Stimulated activated naive CD4-positive, alpha-beta T cell (primary cell): Measurements from ENCODE around the gene VWCE.
"Not testable (repeated sequence)": the region's sequence is repeated elsewhere in the genome, so short reads cannot be mapped to it uniquely, and the experiment has no call there.

Experiments used
- DNase-seq, 6 experiments: peaks; one replicate each; lab custom pipeline; 2025; lab: John Stamatoyannopoulos, UW

Gene VWCE

GRCh38 chr11:61254403-61255025 is 40.6 kb downstream of the VWCE start:
- peak; percentile 4 to 51 (median 24) for DNase-seq

GRCh38 chr11:61252332-61252731 is 42.8 kb downstream of the VWCE start:
- DNase-seq = not testable (repeated sequence)

- DNase-seq = not testable (repeated sequence)
Observed at GRCh38 chr11:61250796-61251765, 44.0 kb downstream of the VWCE start.

GRCh38 chr11:61249201-61249600 is 45.9 kb downstream of the VWCE start:
- not testable (repeated sequence) for DNase-seq

GRCh38 chr11:61248071-61248470 is 47.0 kb downstream of the VWCE start:
- DNase-seq = not testable (repeated sequence)

- DNase-seq = not testable (repeated sequence)
Observed at GRCh38 chr11:61245284-61245964, 49.7 kb downstream of the VWCE start.

- not testable (repeated sequence) for DNase-seq
Observed at GRCh38 chr11:61241526-61241925, 53.6 kb downstream of the VWCE start.

- not testable (repeated sequence) for DNase-seq
Observed at GRCh38 chr11:61240875-61241274, 54.2 kb downstream of the VWCE start, which contains the start of gene PGA5. Gene PGA5 (plus strand): TSS chr11:61241175. CDS start chr11:61241227, 52 bp downstream.

GRCh38 chr11:61240288-61240687 is 54.8 kb downstream of the VWCE start:
- DNase-seq = not testable (repeated sequence)

GRCh38 chr11:61237130-61237529 is 58.0 kb downstream of the VWCE start:
- not testable (repeated sequence) for DNase-seq

- not testable (repeated sequence) for DNase-seq
Observed at GRCh38 chr11:61232548-61233145, 62.5 kb downstream of the VWCE start.

GRCh38 chr11:61231585-61231984 is 63.5 kb downstream of the VWCE start:
- not testable (repeated sequence) for DNase-seq

GRCh38 chr11:61231033-61231432 is 64.1 kb downstream of the VWCE start:
- not testable (repeated sequence) for DNase-seq

- DNase-seq = not testable (repeated sequence)
Observed at GRCh38 chr11:61229458-61229857, 65.7 kb downstream of the VWCE start.

GRCh38 chr11:61226457-61227137 is 68.5 kb downstream of the VWCE start:
- not testable (repeated sequence) for DNase-seq

GRCh38 chr11:61222692-61223091 is 72.4 kb downstream of the VWCE start:
- not testable (repeated sequence) for DNase-seq

GRCh38 chr11:61222047-61222446 is 73.1 kb downstream of the VWCE start, which contains the start of gene PGA4:
Gene PGA4 (plus strand): TSS chr11:61222347. CDS start chr11:61222401, 54 bp downstream.
- DNase-seq = not testable (repeated sequence)

GRCh38 chr11:61219016-61219415 is 76.1 kb downstream of the VWCE start:
- not testable (repeated sequence) for DNase-seq

- DNase-seq = not testable (repeated sequence)
Observed at GRCh38 chr11:61218306-61218705, 76.8 kb downstream of the VWCE start.

GRCh38 chr11:61213711-61214324 is 81.3 kb downstream of the VWCE start:
- DNase-seq = not testable (repeated sequence)
